PC-9 (cell line): ENCODE data around the gene SFI1. TPM values are rescaled to one million over a fixed set of nuclear protein-coding genes. Genes with fewer than 3 reads are reported as not detected.
"Not testable (repeated sequence)": the region's sequence is repeated elsewhere in the genome, so short reads cannot be mapped to it uniquely, and the experiment has no call there.

Source experiments
- BruUV-seq: library from RNA; stranded (reverse); fragments of 400-500 nt; replicated peaks from 2 replicates; lab custom pipeline; 2021; lab: Mats Ljungman, UMichigan
- CTCF ChIA-PET: fragments of 300-600 bp; sonication (Branson Sonifier 250); formaldehyde crosslinking; loops from one replicate; lab custom pipeline; 2022; ENCODE audit warnings: antibody characterized with exemption; lab: Charles Lee
- POLR2A ChIA-PET: fragments of 300-600 bp; sonication (Branson Sonifier 250); formaldehyde crosslinking; loops from one replicate; lab custom pipeline; 2022; ENCODE audit warnings: antibody characterized with exemption; ENCODE audit not compliant: unreplicated experiment; lab: Charles Lee
- DNase-seq, 2 experiments: peaks; one replicate each; pipeline versions ENCODE4 v3.0.0 to v3.0.0-alpha.2; 2015 to 2022; ENCODE audit warnings: mixed read lengths in 1 of 2
- H2AFZ ChIP-seq: fragments of 200-600 bp; sonication (generic); 2 replicates; pipeline ENCODE4 v1.8.1; 2017; ENCODE audit warnings: antibody characterized with exemption
- H3F3A ChIP-seq: fragments of 200-600 bp; sonication (generic); 2 replicates; pipeline ENCODE4 v1.8.1; 2017; ENCODE audit warnings: antibody characterized with exemption, mild to moderate bottlenecking, low read depth; ENCODE audit not compliant: insufficient read depth
- H3K27ac ChIP-seq: fragments of 200-600 bp; sonication (generic); 2 replicates; pipeline ENCODE4 v1.6.1; 2016; ENCODE audit warnings: mixed run types
- H3K27me3 ChIP-seq: fragments of 200-600 bp; sonication (generic); 2 replicates; pipeline ENCODE4 v1.6.1; 2016; ENCODE audit warnings: low read depth, mixed run types; ENCODE audit not compliant: insufficient read depth
- H3K36me3 ChIP-seq: fragments of 200-600 bp; sonication (generic); 2 replicates; pipeline ENCODE4 v1.6.1; 2016; ENCODE audit warnings: low read depth, mixed run types
- H3K4me1 ChIP-seq: fragments of 200-600 bp; sonication (generic); replicated peaks from 2 replicates; pipeline ENCODE4 v1.6.1; 2016; ENCODE audit warnings: mixed run types; ENCODE audit not compliant: insufficient read depth
- H3K4me2 ChIP-seq: fragments of 200-600 bp; sonication (generic); 2 replicates; pipeline ENCODE4 v1.6.1; 2017; ENCODE audit warnings: mixed run types
- H3K4me3 ChIP-seq: fragments of 200-600 bp; sonication (generic); 2 replicates; pipeline ENCODE4 v1.6.1; 2016; ENCODE audit warnings: mixed run types
- H3K79me2 ChIP-seq: fragments of 200-600 bp; sonication (generic); 2 replicates; pipeline ENCODE4 v1.6.1; 2017; ENCODE audit warnings: low read depth, mixed run types
- H3K9me2 ChIP-seq: fragments of 200-600 bp; sonication (generic); 2 replicates; pipeline ENCODE4 v1.8.1; 2017; ENCODE audit warnings: mild to moderate bottlenecking; ENCODE audit not compliant: insufficient read depth
- H3K9me3 ChIP-seq: fragments of 200-600 bp; sonication (generic); 2 replicates; pipeline ENCODE4 v1.8.1; 2016; ENCODE audit warnings: low read depth; ENCODE audit not compliant: insufficient read depth
- H4K20me1 ChIP-seq: fragments of 200-600 bp; sonication (generic); 2 replicates; pipeline ENCODE4 v1.8.1; 2017; ENCODE audit not compliant: insufficient read depth
- CTCF ChIP-seq: fragments of 200-600 bp; sonication (generic); conservative IDR thresholded peaks from 2 replicates; pipeline ENCODE4 v1.6.1; 2017; ENCODE audit warnings: mixed run types, antibody characterized with exemption, mild to moderate bottlenecking, moderate library complexity
- EZH2 ChIP-seq: fragments of 200-600 bp; sonication (generic); IDR thresholded peaks from 2 replicates; pipeline ENCODE4 v1.8.0; 2017; ENCODE audit warnings: antibody characterized with exemption, low read depth
- intact Hi-C: fragments of 100-400 bp; cut with micrococcal nuclease; formaldehyde crosslinking; loops from one replicate; pipeline ENCODE4 v1.10.0; 2022; ENCODE audit not compliant: unreplicated experiment
- total RNA-seq: library from RNA; stranded (reverse); gene quantifications from 2 replicates; pipeline ENCODE4 v1.2.3, GENCODE V29; 2021

The SFI1 gene
- total RNA-seq, 1 experiment from 2014 or later, result 57.9 TPM

GRCh38 chr22:31588970-31589675, 92.8 kb downstream of the SFI1 start:
- H3F3A ChIP-seq, result peaks cover 33% of the 10 kb centered on the region
- TF ChIP-seq CTCF (no peak), EZH2 (no peak)
- H3K4me1 ChIP-seq, result peaks cover 51% of the 10 kb centered on the region
- BruUV-seq, result no TSS peak
- H3K27me3 ChIP-seq, result no peaks in the 10 kb centered on the region
- intact Hi-C loops, result no loop called here
- H3K79me2 ChIP-seq, result no peaks in the 10 kb centered on the region
- H3K9me2 ChIP-seq, result no peaks in the 10 kb centered on the region
- no peak overlapping the region for H3K4me3 ChIP-seq
- peaks cover 8% of the 10 kb centered on the region; the same call in 1 of the 2 replicates for H3K36me3 ChIP-seq
- H3K9me3 ChIP-seq, result no peaks in the 10 kb centered on the region
- ChIA-PET CTCF (no interaction called here), POLR2A (no interaction called here)
- no peak overlapping the region for H2AFZ ChIP-seq
- DNase-seq, result no peak
- no peak overlapping the region for H3K4me2 ChIP-seq
- H4K20me1 ChIP-seq, result no peaks in the 10 kb centered on the region
- H3K27ac ChIP-seq, result no peak overlapping the region

- H3K4me2 ChIP-seq, H3K9me2 ChIP-seq, POLR2A ChIA-PET, H4K20me1 ChIP-seq, BruUV-seq, H3K79me2 ChIP-seq, H3K36me3 ChIP-seq, H3K9me3 ChIP-seq, intact Hi-C loops, DNase-seq, H3K4me3 ChIP-seq, CTCF ChIA-PET, H3K27me3 ChIP-seq, H3K27ac ChIP-seq, H2AFZ ChIP-seq: not testable (repeated sequence)
- Histone ChIP-seq H3K4me1 (peaks cover 41% of the 10 kb centered on the region), H3F3A (peaks cover 29% of the 10 kb centered on the region)
Observed at GRCh38 chr22:31590161-31590560, 93.8 kb downstream of the SFI1 start.

GRCh38 chr22:31595271-31595670, 98.9 kb downstream of the SFI1 start:
- Histone ChIP-seq H3K9me3 (no peaks in the 10 kb centered on the region), H3K9me2 (no peaks in the 10 kb centered on the region), H3F3A (no peaks in the 10 kb centered on the region; the same call in 1 of the 2 replicates), H3K4me3 (no peak overlapping the region), H4K20me1 (no peaks in the 10 kb centered on the region), H3K79me2 (no peaks in the 10 kb centered on the region), H3K4me2 (no peak overlapping the region), H2AFZ (no peak overlapping the region), H3K4me1 (no peaks in the 10 kb centered on the region), H3K27ac (no peak overlapping the region), H3K27me3 (no peaks in the 10 kb centered on the region), H3K36me3 (no peaks in the 10 kb centered on the region)
- no TSS peak for BruUV-seq
- TF ChIP-seq CTCF, result no peak
- TF ChIP-seq EZH2, result no peak
- no peak for DNase-seq
- CTCF ChIA-PET, result no interaction called here
- intact Hi-C loops, result no loop called here
- POLR2A ChIA-PET, result no interaction called here
